MM.1S (cell line): ENCODE data around the gene TFDP2.
"Not testable (repeated sequence)": the region's sequence is repeated elsewhere in the genome, so short reads cannot be mapped to it uniquely, and the experiment has no call there.

Source experiments
- DNase-seq: peaks from one replicate; pipeline ENCODE4 v3.0.0-alpha.2; 2015
- H2AFZ ChIP-seq: fragments of 300-600 bp; sonication (generic); 2 replicates; pipeline ENCODE4 v1.6.0; 2016; ENCODE audit warnings: antibody characterized with exemption, low read length
- H3F3A ChIP-seq: fragments of 300-600 bp; sonication (generic); 2 replicates; pipeline ENCODE4 v1.6.1; 2016; ENCODE audit warnings: mild to moderate bottlenecking, antibody characterized with exemption, low read length, moderate library complexity, mixed read lengths; ENCODE audit not compliant: insufficient read depth
- H3K27ac ChIP-seq: fragments of 300-600 bp; sonication (generic); 2 replicates; pipeline ENCODE4 v1.5.1; 2016; ENCODE audit warnings: mild to moderate bottlenecking, low read length
- H3K27me3 ChIP-seq: fragments of 300-600 bp; sonication (generic); replicated peaks from 2 replicates; pipeline ENCODE4 v1.6.0; 2016; ENCODE audit warnings: low read length; ENCODE audit not compliant: insufficient read depth
- H3K36me3 ChIP-seq: fragments of 300-600 bp; sonication (generic); replicated peaks from 2 replicates; pipeline ENCODE4 v1.6.1; 2016; ENCODE audit warnings: mild to moderate bottlenecking, low read length, mixed read lengths; ENCODE audit not compliant: insufficient read depth
- H3K4me1 ChIP-seq: fragments of 300-600 bp; sonication (generic); 2 replicates; pipeline ENCODE4 v1.6.1; 2016; ENCODE audit warnings: low read length, mixed read lengths
- H3K4me2 ChIP-seq: fragments of 300-600 bp; sonication (generic); 2 replicates; pipeline ENCODE4 v1.6.0; 2016; ENCODE audit warnings: low read depth, low read length
- H3K4me3 ChIP-seq: fragments of 300-600 bp; sonication (generic); 2 replicates; pipeline ENCODE4 v1.5.1; 2016; ENCODE audit warnings: low read length, mixed read lengths
- H3K79me2 ChIP-seq: fragments of 300-600 bp; sonication (generic); 2 replicates; pipeline ENCODE4 v1.6.1; 2016; ENCODE audit warnings: mixed run types, low read length, mixed read lengths
- H3K9ac ChIP-seq: fragments of 300-600 bp; sonication (generic); 2 replicates; pipeline ENCODE4 v1.6.1; 2016; ENCODE audit warnings: low read length, mixed read lengths
- H3K9me2 ChIP-seq: fragments of 300-600 bp; sonication (generic); replicated peaks from 2 replicates; pipeline ENCODE4 v1.6.1; 2016; ENCODE audit warnings: mild to moderate bottlenecking, low read length, mixed read lengths; ENCODE audit not compliant: insufficient read depth
- H3K9me3 ChIP-seq: fragments of 300-600 bp; sonication (generic); replicated peaks from 2 replicates; pipeline ENCODE4 v1.6.1; 2016; ENCODE audit warnings: mild to moderate bottlenecking, low read length, mixed read lengths; ENCODE audit not compliant: insufficient read depth
- H4K20me1 ChIP-seq: fragments of 300-600 bp; sonication (generic); 2 replicates; pipeline ENCODE4 v1.6.1; 2016; ENCODE audit warnings: mild to moderate bottlenecking, low read length, moderate library complexity, mixed read lengths; ENCODE audit not compliant: insufficient read depth
- CTCF ChIP-seq: fragments of 300-600 bp; sonication (generic); IDR thresholded peaks from 2 replicates; pipeline ENCODE4 v1.5.1; 2016; ENCODE audit warnings: antibody characterized with exemption, low read length, mixed read lengths
- EZH2 ChIP-seq: fragments of 300-600 bp; sonication (generic); optimal IDR thresholded peaks from 2 replicates; pipeline ENCODE3; 2017; ENCODE audit warnings: low read depth, mild to moderate bottlenecking, antibody characterized with exemption, low read length, mixed read lengths
- EZH2phosphoT487 ChIP-seq: fragments of 300-600 bp; sonication (generic); IDR thresholded peaks from 2 replicates; pipeline ENCODE4 v1.6.1; 2018; ENCODE audit warnings: antibody characterized with exemption, low read length

The TFDP2 gene

GRCh38 chr3:141926929-141927328 lies 222.4 kb downstream of the TFDP2 start:
- Histone ChIP-seq H2AFZ (no peak overlapping the region), H4K20me1 (no peaks in the 10 kb centered on the region), H3K27me3 (no peaks in the 10 kb centered on the region), H3K36me3 (0 out of 2 replicates have a peak, but pooled peaks cover 3% of the 10 kb centered on the region), H3K27ac (no peak overlapping the region), H3K4me3 (no peak overlapping the region), H3K4me2 (no peak overlapping the region), H3K79me2 (no peaks in the 10 kb centered on the region), H3K4me1 (no peaks in the 10 kb centered on the region), H3K9ac (no peak overlapping the region), H3K9me3 (no peaks in the 10 kb centered on the region), H3F3A (no peaks in the 10 kb centered on the region), H3K9me2 (no peaks in the 10 kb centered on the region)
- TF ChIP-seq CTCF: no peak
- no peak for DNase-seq

GRCh38 chr3:141925677-141926076 lies 223.7 kb downstream of the TFDP2 start:
- H3K9me2 ChIP-seq, H4K20me1 ChIP-seq, H2AFZ ChIP-seq, H3K4me1 ChIP-seq, H3K4me2 ChIP-seq, DNase-seq, H3K9me3 ChIP-seq, H3K4me3 ChIP-seq, H3K79me2 ChIP-seq, H3K27ac ChIP-seq, H3F3A ChIP-seq, H3K9ac ChIP-seq, H3K27me3 ChIP-seq, H3K36me3 ChIP-seq: not testable (repeated sequence)

GRCh38 chr3:141921316-141921715 lies 228.0 kb downstream of the TFDP2 start:
- no peaks in the 10 kb centered on the region for H3K79me2 ChIP-seq
- 0 out of 2 replicates have a peak, but pooled peaks cover 3% of the 10 kb centered on the region for H3K4me1 ChIP-seq
- DNase-seq: no peak
- no peaks in the 10 kb centered on the region for H3K9me2 ChIP-seq
- no peaks in the 10 kb centered on the region for H3F3A ChIP-seq
- 0 out of 2 replicates have a peak, but pooled peaks cover 4% of the 10 kb centered on the region for H3K36me3 ChIP-seq
- H3K9me3 ChIP-seq: no peaks in the 10 kb centered on the region
- no peak overlapping the region for H3K4me3 ChIP-seq
- H3K4me2 ChIP-seq: no peak overlapping the region
- TF ChIP-seq EZH2 (no peak), CTCF (no peak), EZH2phosphoT487 (no peak)
- no peaks in the 10 kb centered on the region for H4K20me1 ChIP-seq
- H3K27me3 ChIP-seq: no peaks in the 10 kb centered on the region
- no peak overlapping the region for H3K27ac ChIP-seq
- no peak overlapping the region for H2AFZ ChIP-seq
- H3K9ac ChIP-seq: no peak overlapping the region

GRCh38 chr3:141920701-141921100 lies 228.6 kb downstream of the TFDP2 start:
- H3K9ac ChIP-seq: no peak overlapping the region
- H3F3A ChIP-seq: no peaks in the 10 kb centered on the region
- no peak overlapping the region for H3K4me2 ChIP-seq
- H3K4me3 ChIP-seq: no peak overlapping the region
- no peak overlapping the region for H2AFZ ChIP-seq
- no peaks in the 10 kb centered on the region for H3K9me2 ChIP-seq
- 0 out of 2 replicates have a peak, but pooled peaks cover 4% of the 10 kb centered on the region for H3K36me3 ChIP-seq
- H4K20me1 ChIP-seq: no peaks in the 10 kb centered on the region
- no peaks in the 10 kb centered on the region for H3K27me3 ChIP-seq
- H3K9me3 ChIP-seq: no peaks in the 10 kb centered on the region
- TF ChIP-seq EZH2phosphoT487 (no peak), CTCF (no peak), EZH2 (no peak)
- H3K4me1 ChIP-seq: 0 out of 2 replicates have a peak, but pooled peaks cover 3% of the 10 kb centered on the region
- no peaks in the 10 kb centered on the region for H3K79me2 ChIP-seq
- DNase-seq: no peak
- no peak overlapping the region for H3K27ac ChIP-seq
